GM23338 (cell line): ENCODE measurements around the gene JAKMIP1. TPM values are rescaled to one million over a fixed set of nuclear protein-coding genes. Genes with fewer than 3 reads are reported as not detected.

Experiments used
- ATAC-seq: fragments of 200-7000 bp; cut with Tn5 transposase; 3 replicates; pipeline ENCODE4 v1.9.1; 2020
- DNase-seq: peaks from one replicate; pipeline ENCODE4 v3.0.0-alpha.2; 2015; ENCODE audit warnings: low spot score
- H2AFZ ChIP-seq: fragments of 200-600 bp; sonication (generic); 2 replicates; pipeline ENCODE4 v1.8.0; 2016; ENCODE audit warnings: antibody characterized with exemption, mild to moderate bottlenecking, moderate library complexity
- H3F3A ChIP-seq: fragments of 200-600 bp; sonication (generic); replicated peaks from 2 replicates; pipeline ENCODE4 v1.8.0; 2017; ENCODE audit warnings: antibody characterized with exemption, mixed run types, low read depth
- H3K27ac ChIP-seq: fragments of 200-600 bp; sonication (generic); 2 replicates; pipeline ENCODE4 v1.6.1; 2016; ENCODE audit warnings: low read depth
- H3K27me3 ChIP-seq: fragments of 200-600 bp; sonication (generic); 2 replicates; pipeline ENCODE4 v1.8.0; 2016; ENCODE audit warnings: mild to moderate bottlenecking, mixed run types, moderate library complexity; ENCODE audit not compliant: insufficient read depth
- H3K36me3 ChIP-seq: fragments of 200-600 bp; sonication (generic); 2 replicates; pipeline ENCODE4 v1.8.0; 2016; ENCODE audit warnings: mild to moderate bottlenecking; ENCODE audit not compliant: insufficient read depth
- H3K4me1 ChIP-seq: fragments of 200-600 bp; sonication (generic); 2 replicates; pipeline ENCODE4 v1.8.0; 2016; ENCODE audit warnings: mild to moderate bottlenecking, moderate library complexity; ENCODE audit not compliant: insufficient read depth
- H3K4me2 ChIP-seq: fragments of 200-600 bp; sonication (generic); 2 replicates; pipeline ENCODE4 v1.7.1; 2017; ENCODE audit warnings: mixed run types
- H3K4me3 ChIP-seq: fragments of 200-600 bp; sonication (generic); 2 replicates; pipeline ENCODE4 v1.6.1; 2016; ENCODE audit warnings: mixed run types
- H3K79me2 ChIP-seq: fragments of 200-600 bp; sonication (generic); replicated peaks from 2 replicates; pipeline ENCODE4 v1.8.0; 2017; ENCODE audit warnings: mild to moderate bottlenecking; ENCODE audit not compliant: insufficient read depth
- H3K9me2 ChIP-seq: fragments of 200-600 bp; sonication (generic); 2 replicates; pipeline ENCODE4 v1.8.0; 2017; ENCODE audit not compliant: insufficient read depth
- H4K20me1 ChIP-seq: fragments of 200-600 bp; sonication (generic); replicated peaks from 2 replicates; pipeline ENCODE4 v1.8.0; 2017; ENCODE audit warnings: mild to moderate bottlenecking; ENCODE audit not compliant: insufficient read depth
- H3K27ac Mint-ChIP-seq: 2 replicates; pipeline ENCODE4 v1.8.0; 2020; ENCODE audit warnings: inconsistent platforms, mild to moderate bottlenecking, moderate library complexity, mixed read lengths
- H3K27me3 Mint-ChIP-seq: 3 replicates; pipeline ENCODE4 v1.8.0; 2022; ENCODE audit warnings: low read depth, mild to moderate bottlenecking, moderate library complexity, mixed read lengths, inconsistent platforms; ENCODE audit not compliant: insufficient read depth, poor library complexity
- H3K36me3 Mint-ChIP-seq: 3 replicates; pipeline ENCODE4 v1.8.0; 2021; ENCODE audit warnings: low read depth, mild to moderate bottlenecking, inconsistent platforms, moderate library complexity, mixed read lengths
- H3K4me1 Mint-ChIP-seq: 3 replicates; pipeline ENCODE4 v1.8.0; 2020; ENCODE audit warnings: mild to moderate bottlenecking, inconsistent platforms, mixed read lengths
- H3K4me3 Mint-ChIP-seq: 3 replicates; pipeline ENCODE4 v1.8.0; 2021; ENCODE audit warnings: moderate library complexity, mild to moderate bottlenecking, inconsistent platforms, mixed read lengths
- H3K9me3 Mint-ChIP-seq: 3 replicates; pipeline ENCODE4 v1.8.0; 2020; ENCODE audit warnings: moderate library complexity, mild to moderate bottlenecking, inconsistent platforms, mixed read lengths
- CREB1 ChIP-seq: fragments of 250-450 bp; sonication (Bioruptor Pico); IDR thresholded peaks from 2 replicates; pipeline ENCODE4 v1.5.0; 2020; ENCODE audit warnings: low read depth, mild to moderate bottlenecking, moderate library complexity
- CTCF ChIP-seq, 2 experiments: fragments of 200-600 bp in 1 of 2; sonication (generic) in 1 of 2; conservative IDR thresholded peaks; 2 replicates each; pipeline versions ENCODE4 v1.5.1 to v1.6.1; 2016 to 2017; ENCODE audit warnings: antibody characterized with exemption in 2 of 2, low read depth in 2 of 2, mild to moderate bottlenecking in 2 of 2, moderate library complexity in 1 of 2
- ETS1 ChIP-seq: IDR thresholded peaks from 2 replicates; pipeline ENCODE4 v1.6.1; 2016; ENCODE audit warnings: antibody characterized with exemption
- EZH2 ChIP-seq: fragments of 200-600 bp; sonication (generic); IDR thresholded peaks from one replicate; pipeline ENCODE4 v1.8.0; 2017; ENCODE audit warnings: antibody characterized with exemption, mild to moderate bottlenecking, low read depth; ENCODE audit not compliant: unreplicated experiment
- EZH2phosphoT487 ChIP-seq: fragments of 200-600 bp; sonication (generic); IDR thresholded peaks from one replicate; pipeline ENCODE4 v1.8.1; 2018; ENCODE audit warnings: antibody characterized with exemption; ENCODE audit not compliant: unreplicated experiment
- JUNB ChIP-seq: IDR thresholded peaks from one replicate; pipeline ENCODE4 v1.6.1; 2016; ENCODE audit warnings: antibody characterized with exemption; ENCODE audit not compliant: unreplicated experiment
- NANOG ChIP-seq: IDR thresholded peaks from 2 replicates; pipeline ENCODE4 v1.6.1; 2016; ENCODE audit warnings: antibody characterized with exemption, borderline replicate concordance
- POLR2AphosphoS5 ChIP-seq: IDR thresholded peaks from 2 replicates; pipeline ENCODE4 v1.6.1; 2016; ENCODE audit warnings: antibody characterized with exemption, low read depth
- REST ChIP-seq: IDR thresholded peaks from one replicate; pipeline ENCODE4 v1.6.1; 2018; ENCODE audit warnings: antibody characterized with exemption; ENCODE audit not compliant: unreplicated experiment
- STAT1 ChIP-seq: IDR thresholded peaks from one replicate; pipeline ENCODE4 v1.6.1; 2016; ENCODE audit warnings: antibody characterized with exemption; ENCODE audit not compliant: unreplicated experiment
- ZNF114 ChIP-seq: fragments of 250-450 bp; sonication (Bioruptor Pico); IDR thresholded peaks from 2 replicates; pipeline ENCODE4 v1.5.0; 2020; ENCODE audit warnings: mild to moderate bottlenecking, moderate library complexity
- ZNF331 ChIP-seq: fragments of 250-450 bp; sonication (Bioruptor Pico); IDR thresholded peaks from 2 replicates; pipeline ENCODE4 v1.5.0; 2020; ENCODE audit warnings: low read depth, mild to moderate bottlenecking, moderate library complexity
- polyA plus RNA-seq: library from polyadenylated mRNA; unstranded; fragments of >200 nt; fragmentation: Nextera tagmentation; extraction: Ambion mirVana; gene quantifications from 2 replicates; pipeline ENCODE4 v1.2.1, GENCODE V29; 2016
- total RNA-seq: library from RNA; depleted of rRNA; stranded (reverse); fragments of >200 nt; shearing (Covaris generic); gene quantifications from 2 replicates; pipeline ENCODE4 v1.2.3, GENCODE V29; 2014
- TF ChIP-seq, protein P1 (sequence below): fragments of 250-450 bp; sonication (Bioruptor Pico); IDR thresholded peaks from 2 replicates; pipeline ENCODE4 v1.5.0; 2020; ENCODE audit warnings: mild to moderate bottlenecking, moderate library complexity

JAKMIP1 gene
- total and polyA plus RNA-seq, 2 experiments from 2014 or later = 4.6 to 5.1 TPM

DNA sequence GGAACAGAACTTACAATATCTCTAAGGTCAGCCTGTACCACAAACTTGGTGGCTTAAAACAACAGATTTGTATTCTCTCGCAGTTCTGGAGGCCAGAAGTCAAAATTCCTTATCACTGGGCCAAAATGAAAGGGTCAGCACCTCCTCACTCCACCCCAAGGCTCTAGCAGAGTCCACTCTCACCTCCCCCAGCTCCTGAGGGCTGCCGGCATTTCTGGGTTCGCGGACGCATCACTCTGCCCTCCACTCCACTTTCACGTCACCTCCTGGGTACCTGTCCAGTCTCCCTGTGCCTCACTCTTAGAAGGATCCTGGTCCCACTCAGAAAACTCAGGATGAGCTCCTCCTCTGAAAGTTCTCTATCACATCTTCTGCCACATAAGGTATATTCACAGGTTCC lies 34.6 kb downstream of the JAKMIP1 start:
- Histone ChIP-seq H3K27me3 (no peaks in the 10 kb centered on the region), H3K4me3 (no peak overlapping the region), H2AFZ (no peak overlapping the region), H3K9me2 (0 out of 2 replicates have a peak, but pooled peaks cover 6% of the 10 kb centered on the region), H3K27ac (no peak overlapping the region), H3K4me1 (no peaks in the 10 kb centered on the region), H3K79me2 (no peaks in the 10 kb centered on the region), H3K36me3 (no peaks in the 10 kb centered on the region; the same call in 1 of the 2 replicates), H4K20me1 (no peaks in the 10 kb centered on the region), H3K4me2 (no peak overlapping the region), H3F3A (no peaks in the 10 kb centered on the region)
- Mint-ChIP-seq H3K9me3 (peaks cover 31% of the 10 kb centered on the region), H3K4me1 (no peaks in the 10 kb centered on the region; the same call in 2 of the 3 replicates), H3K4me3 (no peak overlapping the region), H3K36me3 (peaks cover 22% of the 10 kb centered on the region), H3K27ac (no peak overlapping the region), H3K27me3 (peaks cover 14% of the 10 kb centered on the region)
- TF ChIP-seq CREB1 (CRISPR knock-in tag) = no peak
- no peak for TF ChIP-seq POLR2AphosphoS5
- TF ChIP-seq EZH2phosphoT487 = no peak
- TF ChIP-seq JUNB = no peak
- TF ChIP-seq ZNF114 = no peak
- TF ChIP-seq ZNF331 (CRISPR knock-in tag) = no peak
- TF ChIP-seq REST = no peak
- no peak for TF ChIP-seq STAT1
- no peak for TF ChIP-seq EZH2
- TF ChIP-seq ETS1 = no peak
- no peak for TF ChIP-seq NANOG
- TF ChIP-seq, protein P1, sequence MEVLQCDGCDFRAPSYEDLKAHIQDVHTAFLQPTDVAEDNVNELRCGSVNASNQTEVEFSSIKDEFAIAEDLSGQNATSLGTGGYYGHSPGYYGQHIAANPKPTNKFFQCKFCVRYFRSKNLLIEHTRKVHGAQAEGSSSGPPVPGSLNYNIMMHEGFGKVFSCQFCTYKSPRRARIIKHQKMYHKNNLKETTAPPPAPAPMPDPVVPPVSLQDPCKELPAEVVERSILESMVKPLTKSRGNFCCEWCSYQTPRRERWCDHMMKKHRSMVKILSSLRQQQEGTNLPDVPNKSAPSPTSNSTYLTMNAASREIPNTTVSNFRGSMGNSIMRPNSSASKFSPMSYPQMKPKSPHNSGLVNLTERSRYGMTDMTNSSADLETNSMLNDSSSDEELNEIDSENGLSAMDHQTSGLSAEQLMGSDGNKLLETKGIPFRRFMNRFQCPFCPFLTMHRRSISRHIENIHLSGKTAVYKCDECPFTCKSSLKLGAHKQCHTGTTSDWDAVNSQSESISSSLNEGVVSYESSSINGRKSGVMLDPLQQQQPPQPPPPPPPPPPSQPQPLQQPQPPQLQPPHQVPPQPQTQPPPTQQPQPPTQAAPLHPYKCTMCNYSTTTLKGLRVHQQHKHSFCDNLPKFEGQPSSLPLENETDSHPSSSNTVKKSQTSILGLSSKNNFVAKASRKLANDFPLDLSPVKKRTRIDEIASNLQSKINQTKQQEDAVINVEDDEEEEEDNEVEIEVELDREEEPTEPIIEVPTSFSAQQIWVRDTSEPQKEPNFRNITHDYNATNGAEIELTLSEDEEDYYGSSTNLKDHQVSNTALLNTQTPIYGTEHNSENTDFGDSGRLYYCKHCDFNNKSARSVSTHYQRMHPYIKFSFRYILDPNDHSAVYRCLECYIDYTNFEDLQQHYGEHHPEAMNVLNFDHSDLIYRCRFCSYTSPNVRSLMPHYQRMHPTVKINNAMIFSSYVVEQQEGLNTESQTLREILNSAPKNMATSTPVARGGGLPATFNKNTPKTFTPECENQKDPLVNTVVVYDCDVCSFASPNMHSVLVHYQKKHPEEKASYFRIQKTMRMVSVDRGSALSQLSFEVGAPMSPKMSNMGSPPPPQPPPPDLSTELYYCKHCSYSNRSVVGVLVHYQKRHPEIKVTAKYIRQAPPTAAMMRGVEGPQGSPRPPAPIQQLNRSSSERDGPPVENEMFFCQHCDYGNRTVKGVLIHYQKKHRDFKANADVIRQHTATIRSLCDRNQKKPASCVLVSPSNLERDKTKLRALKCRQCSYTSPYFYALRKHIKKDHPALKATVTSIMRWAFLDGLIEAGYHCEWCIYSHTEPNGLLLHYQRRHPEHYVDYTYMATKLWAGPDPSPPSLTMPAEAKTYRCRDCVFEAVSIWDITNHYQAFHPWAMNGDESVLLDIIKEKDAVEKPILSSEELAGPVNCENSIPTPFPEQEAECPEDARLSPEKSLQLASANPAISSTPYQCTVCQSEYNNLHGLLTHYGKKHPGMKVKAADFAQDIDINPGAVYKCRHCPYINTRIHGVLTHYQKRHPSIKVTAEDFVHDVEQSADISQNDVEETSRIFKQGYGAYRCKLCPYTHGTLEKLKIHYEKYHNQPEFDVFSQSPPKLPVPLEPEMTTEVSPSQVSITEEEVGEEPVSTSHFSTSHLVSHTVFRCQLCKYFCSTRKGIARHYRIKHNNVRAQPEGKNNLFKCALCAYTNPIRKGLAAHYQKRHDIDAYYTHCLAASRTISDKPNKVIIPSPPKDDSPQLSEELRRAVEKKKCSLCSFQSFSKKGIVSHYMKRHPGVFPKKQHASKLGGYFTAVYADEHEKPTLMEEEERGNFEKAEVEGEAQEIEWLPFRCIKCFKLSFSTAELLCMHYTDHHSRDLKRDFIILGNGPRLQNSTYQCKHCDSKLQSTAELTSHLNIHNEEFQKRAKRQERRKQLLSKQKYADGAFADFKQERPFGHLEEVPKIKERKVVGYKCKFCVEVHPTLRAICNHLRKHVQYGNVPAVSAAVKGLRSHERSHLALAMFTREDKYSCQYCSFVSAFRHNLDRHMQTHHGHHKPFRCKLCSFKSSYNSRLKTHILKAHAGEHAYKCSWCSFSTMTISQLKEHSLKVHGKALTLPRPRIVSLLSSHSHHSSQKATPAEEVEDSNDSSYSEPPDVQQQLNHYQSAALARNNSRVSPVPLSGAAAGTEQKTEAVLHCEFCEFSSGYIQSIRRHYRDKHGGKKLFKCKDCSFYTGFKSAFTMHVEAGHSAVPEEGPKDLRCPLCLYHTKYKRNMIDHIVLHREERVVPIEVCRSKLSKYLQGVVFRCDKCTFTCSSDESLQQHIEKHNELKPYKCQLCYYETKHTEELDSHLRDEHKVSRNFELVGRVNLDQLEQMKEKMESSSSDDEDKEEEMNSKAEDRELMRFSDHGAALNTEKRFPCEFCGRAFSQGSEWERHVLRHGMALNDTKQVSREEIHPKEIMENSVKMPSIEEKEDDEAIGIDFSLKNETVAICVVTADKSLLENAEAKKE (CRISPR knock-in tag) = no peak
- no peak for TF ChIP-seq CTCF (conservative IDR thresholded peaks at IDR 0.05; ENCODE audit: low read depth in 2 of 2)
- no peak for DNase-seq
- ATAC-seq = no peak
